CD14-positive monocyte (primary cell): Measurements from ENCODE around the gene MORC4. TPM values are rescaled to one million over a fixed set of nuclear protein-coding genes. Genes with fewer than 3 reads are reported as not detected.

ENCODE experiments used
- DNase-seq, 3 donors: peaks; one replicate each; pipeline ENCODE4 v3.0.0-alpha.2; 2011 to 2022
- H2AFZ ChIP-seq: 2 replicates; pipeline ENCODE4 v1.6.0; 2012; ENCODE audit warnings: mild to moderate bottlenecking, low read depth, low read length, inconsistent platforms; ENCODE audit not compliant: insufficient read depth, poor library complexity, severe bottlenecking
- H3K27ac ChIP-seq, 2 donors: 1 replicate in 1 of 2; 2 replicates in 1 of 2; pipeline ENCODE4 v1.5.1; 2012 to 2013; ENCODE audit warnings: low read length in 2 of 2, control low read depth in 1 of 2, inconsistent platforms in 1 of 2, low read depth in 1 of 2, mild to moderate bottlenecking in 1 of 2
- H3K27me3 ChIP-seq, 2 donors: one replicate each; pipeline versions ENCODE4 v1.6.0 to v1.6.1; 2011 to 2013; ENCODE audit warnings: low read length in 2 of 2; ENCODE audit not compliant: control insufficient read depth in 2 of 2, insufficient read depth in 2 of 2
- H3K36me3 ChIP-seq, 2 donors: replicated peaks in 1 of 2; 1 replicate in 1 of 2; 2 replicates in 1 of 2; pipeline versions ENCODE4 v1.5.1 to v1.6.1; 2012 to 2013; ENCODE audit warnings: low read length in 2 of 2, control low read depth in 1 of 2, inconsistent platforms in 1 of 2, mild to moderate bottlenecking in 1 of 2; ENCODE audit not compliant: insufficient read depth in 2 of 2, control insufficient read depth in 1 of 2
- H3K4me1 ChIP-seq, 2 donors: 1 replicate in 1 of 2; 2 replicates in 1 of 2; pipeline versions ENCODE4 v1.5.1 to v1.6.1; 2012 to 2013; ENCODE audit warnings: low read length in 2 of 2, control low read depth in 1 of 2, inconsistent platforms in 1 of 2, mild to moderate bottlenecking in 1 of 2, moderate library complexity in 1 of 2; ENCODE audit not compliant: insufficient read depth in 2 of 2, control insufficient read depth in 1 of 2
- H3K4me2 ChIP-seq: replicated peaks from 2 replicates; pipeline ENCODE3; 2012; ENCODE audit warnings: low read length, moderate library complexity, mild to moderate bottlenecking; ENCODE audit not compliant: poor library complexity, severe bottlenecking; ENCODE audit errors: extremely low read depth
- H3K4me3 ChIP-seq, 3 experiments: fragments of 200-600 bp in 1 of 3; sonication (generic) in 1 of 3; replicated peaks in 1 of 3; 1 replicate in 2 of 3; 2 replicates in 1 of 3; pipeline ENCODE4 v1.5.1; 2011 to 2013; ENCODE audit warnings: low read length in 3 of 3, mild to moderate bottlenecking in 3 of 3, control low read depth in 2 of 3, low read depth in 2 of 3, inconsistent platforms in 1 of 3, moderate library complexity in 1 of 3
- H3K79me2 ChIP-seq: 2 replicates; pipeline ENCODE4 v1.6.0; 2012; ENCODE audit warnings: mild to moderate bottlenecking, control low read depth, inconsistent platforms, low read length, moderate library complexity; ENCODE audit not compliant: insufficient read depth
- H3K9ac ChIP-seq: 2 replicates; pipeline ENCODE4 v1.6.0; 2017; ENCODE audit warnings: low read length, mild to moderate bottlenecking; ENCODE audit not compliant: insufficient read depth, poor library complexity, severe bottlenecking
- H3K9me3 ChIP-seq, 2 donors: replicated peaks in 1 of 2; 1 replicate in 1 of 2; 2 replicates in 1 of 2; pipeline versions ENCODE4 v1.5.1 to v1.6.1; 2012 to 2013; ENCODE audit warnings: low read length in 2 of 2, control low read depth in 1 of 2; ENCODE audit not compliant: control insufficient read depth in 1 of 2, insufficient read depth in 1 of 2
- H4K20me1 ChIP-seq: 2 replicates; pipeline ENCODE4 v1.6.0; 2012; ENCODE audit warnings: mild to moderate bottlenecking, low read length, control low read depth, moderate library complexity; ENCODE audit not compliant: insufficient read depth
- H3K27ac Mint-ChIP-seq, 7 donors: one replicate each; pipeline ENCODE4 v1.8.0; 2020; ENCODE audit warnings: mild to moderate bottlenecking in 7 of 7, mixed read lengths in 7 of 7, moderate library complexity in 6 of 7, inconsistent platforms in 2 of 7
- H3K27me3 Mint-ChIP-seq, 3 donors: one replicate each; pipeline ENCODE4 v1.8.0; 2021 to 2022; ENCODE audit warnings: low read depth in 3 of 3, mild to moderate bottlenecking in 3 of 3, mixed read lengths in 3 of 3, moderate library complexity in 3 of 3, inconsistent platforms in 1 of 3
- H3K36me3 Mint-ChIP-seq, 2 donors: one replicate each; pipeline ENCODE4 v1.8.0; 2020; ENCODE audit warnings: mixed read lengths in 2 of 2, inconsistent platforms in 1 of 2, mild to moderate bottlenecking in 1 of 2
- H3K4me1 Mint-ChIP-seq: one replicate; pipeline ENCODE4 v1.8.0; 2020; ENCODE audit warnings: mild to moderate bottlenecking, mixed read lengths
- H3K4me3 Mint-ChIP-seq, 2 donors: one replicate each; pipeline ENCODE4 v1.8.0; 2020; ENCODE audit warnings: mild to moderate bottlenecking in 2 of 2, mixed read lengths in 2 of 2, moderate library complexity in 1 of 2
- H3K9me3 Mint-ChIP-seq, 7 donors: one replicate each; pipeline ENCODE4 v1.8.0; 2020 to 2022; ENCODE audit warnings: mixed read lengths in 7 of 7, mild to moderate bottlenecking in 6 of 7, moderate library complexity in 6 of 7, inconsistent platforms in 2 of 7
- WGBS: methylation state at CpG from one replicate; pipeline ENCODE4 v1.1.5; 2013; ENCODE audit warnings: missing lambda C conversion rate; ENCODE audit not compliant: insufficient coverage; 5-methylcytosine and 5-hydroxymethylcytosine counted together
- intact Hi-C, 2 donors: fragments of 100-400 bp; cut with micrococcal nuclease; formaldehyde crosslinking; loops; one replicate each; pipeline versions ENCODE4 v1.15.0 to v1.15.1; 2023
- polyA plus RNA-seq, 3 donors: library from polyadenylated mRNA; depleted of rRNA in 1 of 3; unstranded in 2 of 3; stranded (reverse) in 1 of 3; fragments of 300-500 nt in 2 of 3; fragments of >200 nt in 1 of 3; fragmentation: Illumina TruSeq in 2 of 3; gene quantifications; 1 replicate in 2 of 3; 2 replicates in 1 of 3; pipeline ENCODE4 v1.2.3, GENCODE V29; 2012 to 2021
- TF ChIP-seq, protein P1 (sequence below): fragments of 200-600 bp; IDR thresholded peaks from one replicate; pipeline ENCODE4 v1.8.0; 2022; ENCODE audit warnings: antibody characterized with exemption, mild to moderate bottlenecking

MORC4 gene
- polyA plus RNA-seq, 3 donors = 0.06 to 0.23 (median 0.10) TPM

DNA sequence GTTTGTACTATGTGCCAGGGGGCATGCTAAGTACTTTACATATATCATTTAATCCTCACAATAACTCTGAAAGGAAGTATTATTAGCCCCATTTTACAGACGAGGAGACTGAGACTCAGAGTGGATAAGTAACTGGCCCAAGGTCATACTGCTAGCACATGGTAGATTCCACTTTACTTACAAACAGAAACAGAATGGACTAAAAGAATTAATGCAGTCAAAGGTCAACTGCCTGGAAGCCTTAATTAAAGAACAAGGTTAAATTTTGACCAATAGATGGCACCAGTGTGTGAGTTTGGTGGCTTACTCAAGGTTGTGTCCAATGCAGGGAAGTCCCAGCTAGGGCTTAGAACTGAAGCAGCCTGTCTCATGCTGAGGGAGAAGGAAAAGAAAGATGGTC, 101.5 kb downstream of the MORC4 start:
- H3K27ac ChIP-seq = no peak overlapping the region
- Mint-ChIP-seq H3K36me3 (no peaks in the 10 kb centered on the region), H3K27me3 (peaks cover 2 to 3% (median 2%) of the 10 kb centered on the region in 3 donors), H3K9me3 (peaks cover 0 to 2% (median 0%) of the 10 kb centered on the region in 7 donors), H3K4me1 (no peaks in the 10 kb centered on the region), H3K27ac (no peak overlapping the region), H3K4me3 (no peak overlapping the region)
- no peak overlapping the region for H3K4me3 ChIP-seq
- peak in 2 of 3 donors; percentile 7 to 11 for DNase-seq
- no peaks in the 10 kb centered on the region for H3K79me2 ChIP-seq
- no peaks in the 10 kb centered on the region for H3K4me1 ChIP-seq
- no peaks in the 10 kb centered on the region for H3K9me3 ChIP-seq
- H2AFZ ChIP-seq = no peak overlapping the region
- no peak overlapping the region for H3K9ac ChIP-seq
- H3K4me2 ChIP-seq = no peak overlapping the region
- no peaks in the 10 kb centered on the region for H3K27me3 ChIP-seq
- TF ChIP-seq, protein P1, sequence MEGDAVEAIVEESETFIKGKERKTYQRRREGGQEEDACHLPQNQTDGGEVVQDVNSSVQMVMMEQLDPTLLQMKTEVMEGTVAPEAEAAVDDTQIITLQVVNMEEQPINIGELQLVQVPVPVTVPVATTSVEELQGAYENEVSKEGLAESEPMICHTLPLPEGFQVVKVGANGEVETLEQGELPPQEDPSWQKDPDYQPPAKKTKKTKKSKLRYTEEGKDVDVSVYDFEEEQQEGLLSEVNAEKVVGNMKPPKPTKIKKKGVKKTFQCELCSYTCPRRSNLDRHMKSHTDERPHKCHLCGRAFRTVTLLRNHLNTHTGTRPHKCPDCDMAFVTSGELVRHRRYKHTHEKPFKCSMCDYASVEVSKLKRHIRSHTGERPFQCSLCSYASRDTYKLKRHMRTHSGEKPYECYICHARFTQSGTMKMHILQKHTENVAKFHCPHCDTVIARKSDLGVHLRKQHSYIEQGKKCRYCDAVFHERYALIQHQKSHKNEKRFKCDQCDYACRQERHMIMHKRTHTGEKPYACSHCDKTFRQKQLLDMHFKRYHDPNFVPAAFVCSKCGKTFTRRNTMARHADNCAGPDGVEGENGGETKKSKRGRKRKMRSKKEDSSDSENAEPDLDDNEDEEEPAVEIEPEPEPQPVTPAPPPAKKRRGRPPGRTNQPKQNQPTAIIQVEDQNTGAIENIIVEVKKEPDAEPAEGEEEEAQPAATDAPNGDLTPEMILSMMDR = peak; percentile 24
- no CpG with 5 or more reads among the region's 1 CpG for WGBS
- H3K36me3 ChIP-seq = no peaks in the 10 kb centered on the region
- H4K20me1 ChIP-seq = no peaks in the 10 kb centered on the region
- intact Hi-C loops = loop anchor here in 1 of 2 donors (10.0 kb wide), 1 partner anchor 996 kb away; no protein-coding TSS in a partner anchor

DNA sequence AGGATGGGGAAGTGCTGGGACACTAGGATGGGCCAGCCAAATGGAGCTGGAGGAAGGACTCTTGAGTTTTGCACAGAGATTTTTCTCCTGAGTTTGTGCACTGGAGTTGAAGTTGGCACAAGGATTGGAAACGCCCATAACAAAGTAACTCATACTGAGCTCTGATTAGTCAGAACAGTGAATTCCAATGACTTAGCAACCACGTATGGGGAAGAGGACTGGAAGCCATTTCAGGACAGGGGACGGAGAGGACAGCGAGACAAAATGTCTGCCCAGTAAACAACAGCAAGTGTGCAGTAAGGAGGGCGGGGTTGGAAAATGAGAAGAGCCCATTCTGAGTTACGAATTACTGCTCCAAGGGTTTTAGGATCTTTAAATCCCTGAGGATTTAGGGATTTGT, 102.8 kb downstream of the MORC4 start:
- no peaks in the 10 kb centered on the region for H3K9me3 ChIP-seq
- no peak overlapping the region for H3K4me3 ChIP-seq
- Mint-ChIP-seq H3K9me3 (peaks cover 0 to 2% (median 0%) of the 10 kb centered on the region in 7 donors), H3K27me3 (peaks cover 2 to 4% (median 2%) of the 10 kb centered on the region in 3 donors), H3K4me1 (no peaks in the 10 kb centered on the region), H3K36me3 (no peaks in the 10 kb centered on the region), H3K27ac (peak overlapping the region in 1 of 7 donors; percentile 7), H3K4me3 (no peak overlapping the region)
- no peaks in the 10 kb centered on the region for H3K36me3 ChIP-seq
- H3K79me2 ChIP-seq = no peaks in the 10 kb centered on the region
- no peak overlapping the region for H3K9ac ChIP-seq
- H3K4me2 ChIP-seq = no peak overlapping the region
- no peak overlapping the region for H2AFZ ChIP-seq
- no peaks in the 10 kb centered on the region for H4K20me1 ChIP-seq
- 100% methylated on average over 1 of the region's 6 CpGs for WGBS
- intact Hi-C loops = loop anchor here in 1 of 2 donors (10.0 kb wide), 1 partner anchor 998 kb away; no protein-coding TSS in a partner anchor
- peaks cover 0 to 2% of the 10 kb centered on the region in 2 donors for H3K27me3 ChIP-seq
- TF ChIP-seq, protein P1 = no peak
- H3K4me1 ChIP-seq = no peaks in the 10 kb centered on the region
- H3K27ac ChIP-seq = no peak overlapping the region
- DNase-seq = no peak
